Hippocampal formation (tissue), 2 donors: Measurements from ENCODE around the gene SELENOI.

Experiments
- DNase-seq, 2 donors: peaks; one replicate each; lab custom pipeline; 2025; lab: John Stamatoyannopoulos, UW

SELENOI gene

GRCh38 chr2:26412091-26412673 is 66.2 kb downstream of the SELENOI start:
- no peak for DNase-seq

GRCh38 chr2:26414311-26414710 is 68.4 kb downstream of the SELENOI start:
- no peak for DNase-seq

- DNase-seq: no peak
Measured at GRCh38 chr2:26421961-26422360, 76.0 kb downstream of the SELENOI start.

- no peak for DNase-seq
Measured at GRCh38 chr2:26422947-26423629, 77.1 kb downstream of the SELENOI start.

- no peak for DNase-seq
Measured at GRCh38 chr2:26423750-26424149, 77.8 kb downstream of the SELENOI start.

GRCh38 chr2:26424221-26424620 is 78.3 kb downstream of the SELENOI start:
- DNase-seq: no peak

- no peak for DNase-seq
Measured at GRCh38 chr2:26428846-26429245, 82.9 kb downstream of the SELENOI start.

- peak in 1 of 2 donors; percentile 4 for DNase-seq
Measured at GRCh38 chr2:26429779-26430578, 84.0 kb downstream of the SELENOI start.

GRCh38 chr2:26430826-26431225 is 84.9 kb downstream of the SELENOI start:
- no peak for DNase-seq

- no peak for DNase-seq
Measured at GRCh38 chr2:26432363-26432762, 86.4 kb downstream of the SELENOI start.

GRCh38 chr2:26432859-26433258 is 86.9 kb downstream of the SELENOI start:
- no peak for DNase-seq

- DNase-seq: no peak
Measured at GRCh38 chr2:26435106-26435505, 89.2 kb downstream of the SELENOI start.

GRCh38 chr2:26438526-26438925 is 92.6 kb downstream of the SELENOI start:
- DNase-seq: no peak

- DNase-seq: no peak
Measured at GRCh38 chr2:26438926-26439325, 93.0 kb downstream of the SELENOI start.

- no peak for DNase-seq
Measured at GRCh38 chr2:26442301-26442700, 96.4 kb downstream of the SELENOI start.

GRCh38 chr2:26442707-26443106 is 96.8 kb downstream of the SELENOI start:
- no peak for DNase-seq

GRCh38 chr2:26444236-26444635 is 98.3 kb downstream of the SELENOI start:
- DNase-seq: no peak
